HG03565 (cell line): ENCODE measurements around the gene PRKAG2.

Source experiments
- ATAC-seq: cut with Tn5 transposase; IDR thresholded peaks from one replicate; pipeline ENCODE4 v1.9.1; 2021; ENCODE audit warnings: mild to moderate bottlenecking, moderate library complexity; ENCODE audit not compliant: unreplicated experiment

Gene PRKAG2

DNA sequence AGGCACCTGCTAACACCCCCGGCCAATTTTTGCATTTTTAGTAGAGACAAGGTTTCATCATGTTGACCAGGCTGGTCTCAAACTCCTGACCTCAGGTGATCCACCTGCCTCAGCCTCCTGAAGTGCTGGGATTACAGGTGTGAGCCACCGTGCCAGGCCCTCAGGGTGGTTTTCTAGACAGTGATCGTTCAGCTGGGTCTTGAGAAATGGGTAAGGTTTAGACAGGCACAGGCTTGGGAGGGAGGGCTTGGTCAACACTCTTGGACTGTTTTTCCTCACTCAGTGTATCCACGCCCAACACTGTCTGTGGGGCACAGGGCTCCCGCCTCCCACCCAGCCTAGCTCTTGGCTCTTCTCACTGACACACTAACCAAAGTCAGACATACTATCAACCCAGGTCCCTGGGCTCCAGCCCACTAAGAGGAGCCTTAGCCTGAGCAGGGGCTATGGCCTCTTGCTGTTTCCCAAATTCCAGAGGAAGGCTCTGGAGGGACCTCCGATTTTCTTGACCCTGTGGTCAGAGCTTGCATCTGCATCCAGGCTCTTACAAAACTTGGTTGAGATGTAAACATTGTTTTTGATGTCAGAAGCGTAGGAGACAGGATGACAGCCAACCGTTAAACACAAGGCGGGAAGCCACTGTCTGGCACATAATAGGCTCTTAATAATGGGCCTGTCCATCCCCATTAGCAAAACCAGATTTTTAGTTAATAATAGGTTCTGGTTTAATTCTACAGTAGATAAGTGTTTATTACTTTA is 143.9 kb downstream of the PRKAG2 start:
- ATAC-seq = no peak

DNA sequence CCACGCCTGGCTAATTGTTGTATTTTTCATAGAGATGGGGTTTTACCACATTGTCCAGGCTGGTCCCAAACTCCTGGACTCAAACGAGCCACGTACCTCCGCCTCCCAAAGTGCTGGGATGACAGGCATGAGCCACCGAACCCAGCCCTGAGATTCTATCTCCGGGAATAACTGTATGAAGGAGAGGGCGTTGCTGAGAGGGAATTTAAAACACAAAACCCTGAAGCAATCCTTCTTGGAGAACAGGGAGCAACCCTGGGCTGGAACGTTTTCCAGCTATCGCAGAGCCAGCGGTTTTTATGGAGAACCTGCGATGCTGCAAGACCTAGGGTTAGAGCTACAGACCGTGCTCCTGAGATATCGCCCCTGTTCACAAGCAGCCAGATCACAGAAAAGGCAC is 144.6 kb downstream of the PRKAG2 start:
- ATAC-seq = no peak

DNA sequence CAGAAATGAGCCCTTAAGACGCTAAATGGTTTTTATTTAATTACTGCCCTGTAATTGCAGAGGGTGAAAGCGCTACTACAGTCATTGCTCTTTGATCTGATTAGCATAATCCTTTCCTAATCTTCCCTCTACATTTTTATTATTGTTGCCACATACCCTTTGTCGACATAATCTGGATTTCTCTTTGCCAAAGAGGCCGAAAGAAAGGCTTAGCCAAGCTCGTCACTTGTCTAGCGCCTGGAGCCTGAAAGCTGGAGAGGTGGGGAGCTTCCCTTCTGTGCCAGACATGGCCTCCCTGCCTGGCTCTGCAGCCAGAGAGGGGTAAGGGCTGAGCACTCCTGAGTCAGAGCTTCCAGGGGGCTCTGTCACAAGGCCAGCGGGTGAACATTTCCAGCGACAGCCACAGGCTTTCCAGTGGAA is 145.9 kb downstream of the PRKAG2 start:
- no peak for ATAC-seq

DNA sequence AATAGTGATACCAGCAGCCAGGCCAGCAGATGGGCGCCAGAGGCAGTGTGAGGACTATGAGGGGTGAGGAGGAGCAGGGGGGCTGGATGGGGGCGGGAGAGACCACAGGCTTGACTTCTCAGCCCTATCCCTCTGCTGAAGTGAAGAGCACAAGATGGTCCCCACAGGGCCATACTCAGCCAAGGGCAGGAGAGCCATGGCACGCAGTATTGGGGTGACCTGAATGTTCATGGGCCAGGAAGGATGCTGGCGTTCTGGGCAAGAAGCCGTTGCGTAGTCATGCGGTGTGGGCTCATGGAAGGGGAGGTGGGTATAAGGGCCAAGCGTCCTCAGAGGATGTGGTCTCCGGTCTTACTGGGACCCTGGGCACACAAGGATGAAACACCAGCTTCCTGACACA is 146.3 kb downstream of the PRKAG2 start:
- no peak for ATAC-seq

DNA sequence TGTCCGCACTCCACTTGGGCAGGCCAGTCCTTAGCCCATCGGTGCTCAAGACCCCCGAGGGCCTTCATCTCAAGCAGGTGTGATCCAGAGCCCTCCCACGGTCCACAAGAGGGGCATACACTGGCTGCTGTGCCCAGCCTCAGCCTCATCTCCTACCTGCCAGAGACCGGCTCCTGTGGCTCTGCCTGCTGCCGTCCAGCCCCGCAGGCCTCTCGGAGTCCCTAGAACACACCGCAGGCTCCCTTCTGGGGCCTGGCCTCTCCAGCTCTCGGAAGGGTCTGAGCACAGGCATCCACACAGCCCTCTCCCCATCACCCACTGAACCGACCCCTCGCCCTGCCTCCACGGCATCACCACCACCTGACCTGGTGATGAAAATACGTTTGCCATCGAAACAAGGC is 147.4 kb downstream of the PRKAG2 start:
- no peak for ATAC-seq

DNA sequence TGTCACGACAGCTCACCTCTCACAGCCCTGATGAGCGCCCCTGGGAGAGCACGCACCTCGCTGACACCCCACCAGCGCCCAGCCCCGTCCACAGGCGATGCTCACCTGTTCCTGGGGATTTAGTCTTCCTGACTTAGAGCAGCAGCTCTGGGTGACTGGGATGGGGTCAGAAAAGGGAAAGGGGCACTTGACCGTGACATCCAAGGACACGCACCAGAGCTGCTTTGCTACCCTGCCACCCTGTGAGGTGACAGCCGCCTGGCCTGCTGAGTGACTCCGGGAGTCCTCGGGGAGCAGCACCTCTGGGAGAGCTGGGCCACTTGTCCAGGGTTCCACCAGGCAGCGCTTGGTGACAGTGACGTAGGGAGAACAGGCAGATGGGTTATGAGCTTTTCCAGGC is 148.2 kb downstream of the PRKAG2 start:
- no peak for ATAC-seq

- ATAC-seq = no peak
Observed at GRCh38 chr7:151728286-151728660, 148.6 kb downstream of the PRKAG2 start.

- peak; percentile 71 for ATAC-seq
Observed at GRCh38 chr7:151727579-151728285, 149.2 kb downstream of the PRKAG2 start.

DNA sequence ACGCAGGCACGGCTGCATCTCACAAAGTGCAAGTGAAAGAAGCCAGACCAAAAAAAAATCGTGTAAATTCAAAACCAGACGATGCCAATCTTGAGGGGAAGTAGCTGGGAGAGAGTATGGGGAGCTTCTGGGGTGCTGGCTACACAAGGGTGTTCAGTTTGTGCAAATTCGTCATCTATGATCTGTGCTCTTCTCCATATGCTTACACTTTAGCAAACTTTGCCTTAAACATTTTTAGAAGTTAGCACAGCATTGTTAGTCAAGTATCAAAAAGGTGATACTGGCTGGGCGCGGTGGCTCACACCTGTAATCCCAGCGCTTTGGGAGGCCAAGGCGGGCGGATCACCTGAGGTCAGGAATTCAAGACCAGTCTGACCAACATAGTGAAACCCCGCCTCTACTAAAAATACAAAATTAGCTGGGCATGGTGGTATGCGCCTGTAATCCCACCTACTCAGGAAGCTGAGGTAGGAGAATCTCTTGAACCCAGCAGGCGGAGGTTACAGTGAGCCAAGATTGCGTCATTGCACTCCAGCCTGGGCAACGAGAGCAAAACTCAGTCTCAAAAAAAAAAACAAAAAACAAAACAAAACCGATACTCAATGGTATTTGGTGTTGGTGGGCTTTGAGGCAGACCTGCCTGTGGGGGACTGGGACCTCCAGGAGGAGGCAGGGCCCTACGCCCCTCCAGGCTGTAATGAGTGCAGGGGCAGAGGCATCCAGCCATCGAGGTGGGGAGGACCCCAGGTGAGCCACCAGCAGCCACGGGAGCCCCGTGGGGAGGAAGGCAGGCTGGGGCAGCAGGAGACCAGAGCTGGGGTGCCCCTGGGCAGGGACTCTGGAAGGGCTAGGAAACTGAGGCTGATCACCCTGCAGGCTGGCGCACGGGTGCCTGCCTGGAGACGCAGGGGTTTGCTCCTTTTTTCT is 150.0 kb downstream of the PRKAG2 start:
- ATAC-seq = no peak

GRCh38 chr7:151725844-151726651 is 150.9 kb downstream of the PRKAG2 start:
- no peak for ATAC-seq

- no peak for ATAC-seq
Observed at GRCh38 chr7:151724920-151725584, 151.9 kb downstream of the PRKAG2 start.

GRCh38 chr7:151724250-151724915 is 152.5 kb downstream of the PRKAG2 start:
- ATAC-seq = no peak

- ATAC-seq = no peak
Observed at GRCh38 chr7:151723321-151723720, 153.6 kb downstream of the PRKAG2 start.

- no peak for ATAC-seq
Observed at GRCh38 chr7:151722533-151722932, 154.4 kb downstream of the PRKAG2 start.

DNA sequence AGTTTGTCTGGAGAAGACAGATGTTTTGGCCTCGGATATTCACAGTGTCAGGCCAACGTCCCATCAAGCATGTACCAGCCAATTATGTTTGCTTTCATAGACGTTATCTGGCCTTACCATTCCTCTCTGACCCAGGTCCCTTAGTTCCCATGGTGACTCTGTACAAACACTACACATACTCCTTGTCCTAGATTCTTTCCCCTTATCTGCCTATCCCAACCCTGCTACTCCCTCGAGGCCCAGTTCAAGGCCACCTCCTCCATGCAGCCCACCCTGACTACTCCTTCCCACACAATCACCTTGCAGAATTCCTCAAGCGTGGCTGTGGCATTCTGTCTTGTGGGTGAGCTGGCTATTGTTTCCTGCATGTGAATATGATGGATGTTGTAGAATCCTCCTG is 155.2 kb downstream of the PRKAG2 start:
- ATAC-seq = no peak

DNA sequence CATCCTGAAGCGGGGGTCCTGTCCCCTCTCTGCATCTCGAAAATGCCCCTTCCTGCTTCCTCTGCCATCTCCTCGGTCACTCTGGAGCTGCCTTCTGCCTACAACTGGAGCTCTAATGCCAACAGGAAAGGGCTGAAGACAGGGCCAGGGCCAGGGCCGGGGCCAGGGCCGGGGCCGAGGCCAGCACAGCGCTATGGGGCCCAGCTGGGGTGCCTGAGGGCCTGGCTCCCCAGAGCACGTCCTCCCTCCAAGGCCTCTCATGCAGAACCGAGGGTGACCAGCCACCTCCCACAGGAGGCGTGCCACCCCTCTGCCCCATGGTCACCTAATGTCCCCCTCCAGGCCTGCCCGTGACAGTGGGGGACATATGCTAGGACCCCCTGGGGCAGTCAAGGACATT is 155.7 kb downstream of the PRKAG2 start:
- ATAC-seq = no peak

DNA sequence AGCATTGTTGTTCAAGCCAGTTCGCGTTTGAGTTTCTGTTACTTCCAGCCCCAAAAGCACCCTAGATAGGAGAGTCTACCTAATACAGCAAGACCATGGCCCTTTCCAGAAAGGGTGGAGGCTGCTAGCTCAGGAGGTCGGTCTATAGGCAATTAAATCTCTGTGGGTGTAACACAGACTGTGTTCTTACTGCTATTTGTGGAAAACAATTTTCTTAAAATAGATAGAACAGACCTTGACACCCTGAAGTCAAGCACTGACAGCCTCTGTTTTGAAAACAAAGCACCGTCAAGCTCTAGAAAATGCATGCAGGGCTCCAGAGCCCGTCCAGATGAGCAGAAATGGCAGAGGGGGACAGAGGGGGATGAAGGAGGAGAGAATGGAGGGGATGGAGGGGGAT is 156.6 kb downstream of the PRKAG2 start:
- no peak for ATAC-seq

- ATAC-seq = no peak
Observed at GRCh38 chr7:151719897-151720242, 157.0 kb downstream of the PRKAG2 start.

- no peak for ATAC-seq
Observed at GRCh38 chr7:151719031-151719896, 157.7 kb downstream of the PRKAG2 start.
